Activated T-helper 17 cell treated with anti-CD3 and anti-CD28 coated beads, Interleukin-2, amount 50 U/mL, for 72 hours (primary cell): ENCODE results near the gene IRF2BPL. TPM values are rescaled to one million over a fixed set of nuclear protein-coding genes. Genes with fewer than 3 reads are reported as not detected.
A peak's percentile ranks its signal among the peaks of the same experiment; 100 is the strongest.

Experiments used
- ATAC-seq: fragments of 150-1000 bp; cut with Tn5 transposase; replicated peaks from 2 replicates; pipeline ENCODE4 v1.10.0; 2021; ENCODE audit warnings: mild to moderate bottlenecking, moderate library complexity
- H3K27ac Mint-ChIP-seq: one replicate; pipeline ENCODE4 v1.8.0; 2022; ENCODE audit warnings: mixed read lengths
- H3K27me3 Mint-ChIP-seq: one replicate; pipeline ENCODE4 v1.8.0; 2022; ENCODE audit warnings: mixed read lengths
- H3K36me3 Mint-ChIP-seq: one replicate; pipeline ENCODE4 v1.8.0; 2022; ENCODE audit warnings: low read depth, mild to moderate bottlenecking, mixed read lengths
- H3K4me1 Mint-ChIP-seq: one replicate; pipeline ENCODE4 v1.8.0; 2022; ENCODE audit warnings: mixed read lengths
- H3K4me3 Mint-ChIP-seq: one replicate; pipeline ENCODE4 v1.8.0; 2022; ENCODE audit warnings: mild to moderate bottlenecking, mixed read lengths
- H3K9me3 Mint-ChIP-seq: one replicate; pipeline ENCODE4 v1.8.0; 2022; ENCODE audit warnings: mixed read lengths
- total RNA-seq, 2 donors: library from RNA; stranded (reverse); gene quantifications; one replicate each; pipeline ENCODE4 v1.2.3, GENCODE V29; 2022

The IRF2BPL gene
- 10 to 100 TPM; 14.2 to 25.5 TPM for total RNA-seq

- Mint-ChIP-seq H3K27ac (peak within 1 kb of the TSS; percentile 97), H3K4me1 (peaks cover 28% of the 10 kb centered on the region), H3K27me3 (no peaks in the 10 kb centered on the region), H3K9me3 (no peaks in the 10 kb centered on the region), H3K4me3 (peak within 1 kb of the TSS; percentile 99), H3K36me3 (peaks cover 36% of the 10 kb centered on the region)
- ATAC-seq, result peak; percentile 73
Observed at GRCh38 chr14:77028384-77029231, at the start of gene IRF2BPL. IRF2BPL (minus strand) TSS chr14:77028708; CDS start chr14:77027792, 916 bp downstream.

- H3K27me3 Mint-ChIP-seq, result no peaks in the 10 kb centered on the region
- H3K4me1 Mint-ChIP-seq, result no peaks in the 10 kb centered on the region
- H3K4me3 Mint-ChIP-seq, result no peak overlapping the region
- ATAC-seq, result no peak
- peaks cover 4% of the 10 kb centered on the region for H3K9me3 Mint-ChIP-seq
- H3K27ac Mint-ChIP-seq, result no peak overlapping the region
- no peaks in the 10 kb centered on the region for H3K36me3 Mint-ChIP-seq
Observed at GRCh38 chr14:77077040-77077439, 48.5 kb upstream of the IRF2BPL start.

- Mint-ChIP-seq H3K36me3 (no peaks in the 10 kb centered on the region), H3K27me3 (no peaks in the 10 kb centered on the region), H3K4me1 (no peaks in the 10 kb centered on the region), H3K9me3 (peaks cover 4% of the 10 kb centered on the region), H3K4me3 (no peak overlapping the region), H3K27ac (no peak overlapping the region)
- no peak for ATAC-seq
Observed at GRCh38 chr14:77076113-77076631, 47.7 kb upstream of the IRF2BPL start.

- no peaks in the 10 kb centered on the region for H3K4me1 Mint-ChIP-seq
- ATAC-seq, result no peak
- H3K9me3 Mint-ChIP-seq, result peaks cover 4% of the 10 kb centered on the region
- H3K27ac Mint-ChIP-seq, result no peak overlapping the region
- H3K27me3 Mint-ChIP-seq, result no peaks in the 10 kb centered on the region
- no peaks in the 10 kb centered on the region for H3K36me3 Mint-ChIP-seq
- H3K4me3 Mint-ChIP-seq, result no peak overlapping the region
Observed at GRCh38 chr14:77074969-77075368, 46.5 kb upstream of the IRF2BPL start.

- Mint-ChIP-seq H3K27me3 (no peaks in the 10 kb centered on the region), H3K9me3 (no peaks in the 10 kb centered on the region), H3K36me3 (no peaks in the 10 kb centered on the region), H3K27ac (no peak overlapping the region), H3K4me1 (no peaks in the 10 kb centered on the region), H3K4me3 (no peak overlapping the region)
- ATAC-seq, result no peak
Observed at GRCh38 chr14:77071938-77072388, 43.5 kb upstream of the IRF2BPL start.

GRCh38 chr14:77069551-77069950 is 41.0 kb upstream of the IRF2BPL start:
- Mint-ChIP-seq H3K27me3 (no peaks in the 10 kb centered on the region), H3K36me3 (no peaks in the 10 kb centered on the region), H3K9me3 (no peaks in the 10 kb centered on the region), H3K27ac (no peak overlapping the region), H3K4me3 (no peak overlapping the region), H3K4me1 (peaks cover 4% of the 10 kb centered on the region)
- ATAC-seq, result no peak

- Mint-ChIP-seq H3K9me3 (no peaks in the 10 kb centered on the region), H3K36me3 (no peaks in the 10 kb centered on the region), H3K27ac (no peak overlapping the region), H3K27me3 (no peaks in the 10 kb centered on the region), H3K4me3 (no peak overlapping the region), H3K4me1 (peaks cover 4% of the 10 kb centered on the region)
- no peak for ATAC-seq
Observed at GRCh38 chr14:77068517-77069200, 40.2 kb upstream of the IRF2BPL start.

GRCh38 chr14:77067632-77068516 is 39.4 kb upstream of the IRF2BPL start:
- H3K9me3 Mint-ChIP-seq, result no peaks in the 10 kb centered on the region
- no peak overlapping the region for H3K27ac Mint-ChIP-seq
- H3K4me1 Mint-ChIP-seq, result peaks cover 4% of the 10 kb centered on the region
- peak; percentile 71 for ATAC-seq
- H3K4me3 Mint-ChIP-seq, result no peak overlapping the region
- H3K27me3 Mint-ChIP-seq, result no peaks in the 10 kb centered on the region
- H3K36me3 Mint-ChIP-seq, result no peaks in the 10 kb centered on the region

- ATAC-seq, result no peak
- peaks cover 4% of the 10 kb centered on the region for H3K4me1 Mint-ChIP-seq
- no peaks in the 10 kb centered on the region for H3K9me3 Mint-ChIP-seq
- H3K36me3 Mint-ChIP-seq, result no peaks in the 10 kb centered on the region
- H3K27me3 Mint-ChIP-seq, result no peaks in the 10 kb centered on the region
- H3K27ac Mint-ChIP-seq, result no peak overlapping the region
- no peak overlapping the region for H3K4me3 Mint-ChIP-seq
Observed at GRCh38 chr14:77066578-77067172, 38.2 kb upstream of the IRF2BPL start.

- Mint-ChIP-seq H3K4me1 (peaks cover 4% of the 10 kb centered on the region), H3K9me3 (no peaks in the 10 kb centered on the region), H3K36me3 (no peaks in the 10 kb centered on the region), H3K4me3 (no peak overlapping the region), H3K27ac (no peak overlapping the region), H3K27me3 (no peaks in the 10 kb centered on the region)
- ATAC-seq, result no peak
Observed at GRCh38 chr14:77065851-77066577, 37.5 kb upstream of the IRF2BPL start.

- Mint-ChIP-seq H3K4me3 (no peak overlapping the region), H3K9me3 (no peaks in the 10 kb centered on the region), H3K27me3 (no peaks in the 10 kb centered on the region), H3K4me1 (peaks cover 6% of the 10 kb centered on the region), H3K27ac (no peak overlapping the region), H3K36me3 (no peaks in the 10 kb centered on the region)
- no peak for ATAC-seq
Observed at GRCh38 chr14:77064521-77065178, 36.1 kb upstream of the IRF2BPL start.

GRCh38 chr14:77063571-77064171 is 35.2 kb upstream of the IRF2BPL start:
- no peak overlapping the region for H3K27ac Mint-ChIP-seq
- H3K27me3 Mint-ChIP-seq, result no peaks in the 10 kb centered on the region
- H3K4me1 Mint-ChIP-seq, result peaks cover 11% of the 10 kb centered on the region
- H3K9me3 Mint-ChIP-seq, result no peaks in the 10 kb centered on the region
- no peak overlapping the region for H3K4me3 Mint-ChIP-seq
- H3K36me3 Mint-ChIP-seq, result no peaks in the 10 kb centered on the region
- ATAC-seq, result no peak

- no peak overlapping the region for H3K4me3 Mint-ChIP-seq
- H3K27ac Mint-ChIP-seq, result no peak overlapping the region
- peaks cover 11% of the 10 kb centered on the region for H3K4me1 Mint-ChIP-seq
- no peaks in the 10 kb centered on the region for H3K27me3 Mint-ChIP-seq
- no peaks in the 10 kb centered on the region for H3K36me3 Mint-ChIP-seq
- H3K9me3 Mint-ChIP-seq, result no peaks in the 10 kb centered on the region
- no peak for ATAC-seq
Observed at GRCh38 chr14:77062261-77062660, 33.8 kb upstream of the IRF2BPL start.
